ENCODE results near the gene GSE1.

The GSE1 gene

GRCh38 chr16:85634747-85635544 is 21.8 kb downstream of the GSE1 start:
- peak overlapping the region; percentile 16 for H3K27ac ChIP-seq
- TF ChIP-seq, protein P1, sequence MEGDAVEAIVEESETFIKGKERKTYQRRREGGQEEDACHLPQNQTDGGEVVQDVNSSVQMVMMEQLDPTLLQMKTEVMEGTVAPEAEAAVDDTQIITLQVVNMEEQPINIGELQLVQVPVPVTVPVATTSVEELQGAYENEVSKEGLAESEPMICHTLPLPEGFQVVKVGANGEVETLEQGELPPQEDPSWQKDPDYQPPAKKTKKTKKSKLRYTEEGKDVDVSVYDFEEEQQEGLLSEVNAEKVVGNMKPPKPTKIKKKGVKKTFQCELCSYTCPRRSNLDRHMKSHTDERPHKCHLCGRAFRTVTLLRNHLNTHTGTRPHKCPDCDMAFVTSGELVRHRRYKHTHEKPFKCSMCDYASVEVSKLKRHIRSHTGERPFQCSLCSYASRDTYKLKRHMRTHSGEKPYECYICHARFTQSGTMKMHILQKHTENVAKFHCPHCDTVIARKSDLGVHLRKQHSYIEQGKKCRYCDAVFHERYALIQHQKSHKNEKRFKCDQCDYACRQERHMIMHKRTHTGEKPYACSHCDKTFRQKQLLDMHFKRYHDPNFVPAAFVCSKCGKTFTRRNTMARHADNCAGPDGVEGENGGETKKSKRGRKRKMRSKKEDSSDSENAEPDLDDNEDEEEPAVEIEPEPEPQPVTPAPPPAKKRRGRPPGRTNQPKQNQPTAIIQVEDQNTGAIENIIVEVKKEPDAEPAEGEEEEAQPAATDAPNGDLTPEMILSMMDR (conservative IDR thresholded peaks at IDR 0.05): no peak; the same call in 1 of the 2 replicates
- no peak for TF ChIP-seq ZFX (IDR thresholded peaks at IDR 0.05)

DNA sequence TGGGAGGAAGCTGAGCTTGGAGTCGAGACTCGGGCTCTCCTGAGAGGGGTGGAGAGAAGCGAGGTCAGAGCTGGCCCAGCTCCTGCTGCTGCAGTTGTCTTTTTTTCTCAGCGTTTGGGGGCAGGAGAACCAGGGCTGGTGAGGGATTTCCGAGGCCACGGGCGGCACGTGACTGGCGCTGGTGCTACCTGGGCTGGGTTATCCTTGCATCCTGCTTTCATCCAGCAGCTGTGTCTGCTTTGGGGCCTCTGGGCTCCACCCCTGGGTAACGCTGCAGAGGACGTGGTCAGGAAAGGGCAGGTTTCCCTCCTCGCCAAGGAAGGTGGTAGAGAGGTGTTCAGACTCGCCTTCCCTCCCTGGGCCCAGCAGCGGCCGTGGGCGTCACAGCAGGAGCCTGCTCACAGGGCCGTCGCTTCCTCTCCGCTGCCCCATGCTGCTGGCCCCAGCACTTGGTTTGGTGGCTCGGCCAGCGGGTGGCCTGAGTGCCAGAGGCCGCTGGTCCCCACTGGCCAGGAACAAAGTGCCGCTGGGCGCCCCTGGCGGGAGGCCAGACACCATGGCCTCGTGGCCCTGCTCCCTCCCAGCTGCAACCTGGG is 22.5 kb downstream of the GSE1 start:
- TF ChIP-seq, protein P1 (conservative IDR thresholded peaks at IDR 0.05): no peak
- TF ChIP-seq ZFX (IDR thresholded peaks at IDR 0.05): no peak
- peak overlapping the region; percentile 16 for H3K27ac ChIP-seq

- no peak overlapping the region; the same call in 1 of the 2 replicates for H3K27ac ChIP-seq
- TF ChIP-seq, protein P1 (conservative IDR thresholded peaks at IDR 0.05): no peak
- TF ChIP-seq ZFX (IDR thresholded peaks at IDR 0.05): no peak
Observed at GRCh38 chr16:85636234-85636812, 23.2 kb downstream of the GSE1 start.

GRCh38 chr16:85637061-85637807 is 24.1 kb downstream of the GSE1 start:
- H3K27ac ChIP-seq: peak overlapping the region; percentile 0; the same call in 1 of the 2 replicates
- TF ChIP-seq ZFX (IDR thresholded peaks at IDR 0.05): no peak
- TF ChIP-seq, protein P1 (conservative IDR thresholded peaks at IDR 0.05): no peak

DNA sequence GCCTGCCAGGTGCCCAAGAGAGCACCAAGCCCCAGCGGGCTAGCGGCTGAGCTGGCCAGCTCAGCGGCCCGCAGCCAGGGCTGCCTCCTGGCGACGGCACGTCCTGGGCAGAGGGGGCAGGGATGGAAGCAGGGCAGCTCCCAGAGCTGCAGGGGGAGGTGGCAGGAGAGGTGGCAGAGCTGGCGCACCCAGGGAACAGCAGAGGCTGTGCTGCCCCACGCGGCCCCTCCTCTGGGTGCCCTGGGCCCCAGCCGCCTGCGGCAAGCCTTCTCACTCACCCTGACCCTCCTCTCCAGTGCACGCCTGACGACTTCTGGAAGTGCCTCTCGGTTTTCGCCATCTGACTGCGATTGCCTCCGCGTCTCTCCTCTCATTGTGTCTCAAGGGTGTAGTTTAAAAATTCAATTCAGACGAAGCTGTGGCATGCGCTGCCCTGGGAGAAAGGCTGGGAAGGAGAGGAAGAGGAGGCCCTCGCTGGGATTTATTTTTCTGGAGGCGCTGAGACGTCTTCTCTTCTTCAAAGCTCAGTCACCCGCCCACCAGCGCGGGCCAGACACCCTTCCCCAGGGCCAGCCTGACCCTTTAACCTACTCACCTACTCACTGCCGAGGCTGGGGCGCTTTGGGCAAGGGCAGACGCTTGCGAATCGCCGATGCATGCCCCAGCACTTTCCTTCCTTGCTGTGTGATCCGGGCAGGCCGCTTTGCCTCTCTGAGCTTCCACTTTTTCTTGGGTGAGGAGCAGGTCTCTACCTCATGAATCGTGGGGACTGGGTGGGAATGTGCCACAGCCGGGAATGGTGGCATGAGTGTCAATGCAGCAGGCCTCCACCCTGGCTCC is 24.9 kb downstream of the GSE1 start:
- peak overlapping the region; percentile 0; the same call in 1 of the 2 replicates for H3K27ac ChIP-seq
- no peak for TF ChIP-seq ZFX (IDR thresholded peaks at IDR 0.05)
- TF ChIP-seq, protein P1 (conservative IDR thresholded peaks at IDR 0.05): no peak

GRCh38 chr16:85638695-85639409 is 25.7 kb downstream of the GSE1 start:
- TF ChIP-seq ZFX (IDR thresholded peaks at IDR 0.05): no peak
- TF ChIP-seq, protein P1 (conservative IDR thresholded peaks at IDR 0.05): no peak
- peak overlapping the region; percentile 6; the same call in 1 of the 2 replicates for H3K27ac ChIP-seq

Measured in C4-2B (cell line).